GM23338 (cell line): ENCODE results near the gene FGGY. TPM values are rescaled to one million over a fixed set of nuclear protein-coding genes. Genes with fewer than 3 reads are reported as not detected.

Experiments used
- ATAC-seq: fragments of 200-7000 bp; cut with Tn5 transposase; 3 replicates; pipeline ENCODE4 v1.9.1; 2020
- DNase-seq: peaks from one replicate; pipeline ENCODE4 v3.0.0-alpha.2; 2015; ENCODE audit warnings: low spot score
- H2AFZ ChIP-seq: fragments of 200-600 bp; sonication (generic); 2 replicates; pipeline ENCODE4 v1.8.0; 2016; ENCODE audit warnings: antibody characterized with exemption, mild to moderate bottlenecking, moderate library complexity
- H3F3A ChIP-seq: fragments of 200-600 bp; sonication (generic); replicated peaks from 2 replicates; pipeline ENCODE4 v1.8.0; 2017; ENCODE audit warnings: antibody characterized with exemption, mixed run types, low read depth
- H3K27ac ChIP-seq: fragments of 200-600 bp; sonication (generic); 2 replicates; pipeline ENCODE4 v1.6.1; 2016; ENCODE audit warnings: low read depth
- H3K27me3 ChIP-seq: fragments of 200-600 bp; sonication (generic); 2 replicates; pipeline ENCODE4 v1.8.0; 2016; ENCODE audit warnings: mild to moderate bottlenecking, mixed run types, moderate library complexity; ENCODE audit not compliant: insufficient read depth
- H3K36me3 ChIP-seq: fragments of 200-600 bp; sonication (generic); 2 replicates; pipeline ENCODE4 v1.8.0; 2016; ENCODE audit warnings: mild to moderate bottlenecking; ENCODE audit not compliant: insufficient read depth
- H3K4me1 ChIP-seq: fragments of 200-600 bp; sonication (generic); 2 replicates; pipeline ENCODE4 v1.8.0; 2016; ENCODE audit warnings: mild to moderate bottlenecking, moderate library complexity; ENCODE audit not compliant: insufficient read depth
- H3K4me2 ChIP-seq: fragments of 200-600 bp; sonication (generic); 2 replicates; pipeline ENCODE4 v1.7.1; 2017; ENCODE audit warnings: mixed run types
- H3K4me3 ChIP-seq: fragments of 200-600 bp; sonication (generic); 2 replicates; pipeline ENCODE4 v1.6.1; 2016; ENCODE audit warnings: mixed run types
- H3K79me2 ChIP-seq: fragments of 200-600 bp; sonication (generic); replicated peaks from 2 replicates; pipeline ENCODE4 v1.8.0; 2017; ENCODE audit warnings: mild to moderate bottlenecking; ENCODE audit not compliant: insufficient read depth
- H3K9me2 ChIP-seq: fragments of 200-600 bp; sonication (generic); 2 replicates; pipeline ENCODE4 v1.8.0; 2017; ENCODE audit not compliant: insufficient read depth
- H4K20me1 ChIP-seq: fragments of 200-600 bp; sonication (generic); replicated peaks from 2 replicates; pipeline ENCODE4 v1.8.0; 2017; ENCODE audit warnings: mild to moderate bottlenecking; ENCODE audit not compliant: insufficient read depth
- H3K27ac Mint-ChIP-seq: 2 replicates; pipeline ENCODE4 v1.8.0; 2020; ENCODE audit warnings: inconsistent platforms, mild to moderate bottlenecking, moderate library complexity, mixed read lengths
- H3K27me3 Mint-ChIP-seq: 3 replicates; pipeline ENCODE4 v1.8.0; 2022; ENCODE audit warnings: low read depth, mild to moderate bottlenecking, moderate library complexity, mixed read lengths, inconsistent platforms; ENCODE audit not compliant: insufficient read depth, poor library complexity
- H3K36me3 Mint-ChIP-seq: 3 replicates; pipeline ENCODE4 v1.8.0; 2021; ENCODE audit warnings: low read depth, mild to moderate bottlenecking, inconsistent platforms, moderate library complexity, mixed read lengths
- H3K4me1 Mint-ChIP-seq: 3 replicates; pipeline ENCODE4 v1.8.0; 2020; ENCODE audit warnings: mild to moderate bottlenecking, inconsistent platforms, mixed read lengths
- H3K4me3 Mint-ChIP-seq: 3 replicates; pipeline ENCODE4 v1.8.0; 2021; ENCODE audit warnings: moderate library complexity, mild to moderate bottlenecking, inconsistent platforms, mixed read lengths
- H3K9me3 Mint-ChIP-seq: 3 replicates; pipeline ENCODE4 v1.8.0; 2020; ENCODE audit warnings: moderate library complexity, mild to moderate bottlenecking, inconsistent platforms, mixed read lengths
- CREB1 ChIP-seq: fragments of 250-450 bp; sonication (Bioruptor Pico); IDR thresholded peaks from 2 replicates; pipeline ENCODE4 v1.5.0; 2020; ENCODE audit warnings: low read depth, mild to moderate bottlenecking, moderate library complexity
- EZH2 ChIP-seq: fragments of 200-600 bp; sonication (generic); IDR thresholded peaks from one replicate; pipeline ENCODE4 v1.8.0; 2017; ENCODE audit warnings: antibody characterized with exemption, mild to moderate bottlenecking, low read depth; ENCODE audit not compliant: unreplicated experiment
- EZH2phosphoT487 ChIP-seq: fragments of 200-600 bp; sonication (generic); IDR thresholded peaks from one replicate; pipeline ENCODE4 v1.8.1; 2018; ENCODE audit warnings: antibody characterized with exemption; ENCODE audit not compliant: unreplicated experiment
- JUNB ChIP-seq: IDR thresholded peaks from one replicate; pipeline ENCODE4 v1.6.1; 2016; ENCODE audit warnings: antibody characterized with exemption; ENCODE audit not compliant: unreplicated experiment
- NANOG ChIP-seq: IDR thresholded peaks from 2 replicates; pipeline ENCODE4 v1.6.1; 2016; ENCODE audit warnings: antibody characterized with exemption, borderline replicate concordance
- POLR2AphosphoS5 ChIP-seq: IDR thresholded peaks from 2 replicates; pipeline ENCODE4 v1.6.1; 2016; ENCODE audit warnings: antibody characterized with exemption, low read depth
- STAT1 ChIP-seq: IDR thresholded peaks from one replicate; pipeline ENCODE4 v1.6.1; 2016; ENCODE audit warnings: antibody characterized with exemption; ENCODE audit not compliant: unreplicated experiment
- ZNF331 ChIP-seq: fragments of 250-450 bp; sonication (Bioruptor Pico); IDR thresholded peaks from 2 replicates; pipeline ENCODE4 v1.5.0; 2020; ENCODE audit warnings: low read depth, mild to moderate bottlenecking, moderate library complexity
- polyA plus RNA-seq: library from polyadenylated mRNA; unstranded; fragments of >200 nt; fragmentation: Nextera tagmentation; extraction: Ambion mirVana; gene quantifications from 2 replicates; pipeline ENCODE4 v1.2.1, GENCODE V29; 2016
- total RNA-seq: library from RNA; depleted of rRNA; stranded (reverse); fragments of >200 nt; shearing (Covaris generic); gene quantifications from 2 replicates; pipeline ENCODE4 v1.2.3, GENCODE V29; 2014
- TF ChIP-seq, protein P1 (sequence below), 2 experiments: fragments of 200-600 bp in 1 of 2; sonication (generic) in 1 of 2; conservative IDR thresholded peaks; 2 replicates each; pipeline versions ENCODE4 v1.5.1 to v1.6.1; 2016 to 2017; ENCODE audit warnings: antibody characterized with exemption in 2 of 2, low read depth in 2 of 2, mild to moderate bottlenecking in 2 of 2, moderate library complexity in 1 of 2
- TF ChIP-seq, protein P2 (sequence below): fragments of 250-450 bp; sonication (Bioruptor Pico); IDR thresholded peaks from 2 replicates; pipeline ENCODE4 v1.5.0; 2020; ENCODE audit warnings: mild to moderate bottlenecking, moderate library complexity
- TF ChIP-seq, protein P3 (sequence below): IDR thresholded peaks from 2 replicates; pipeline ENCODE4 v1.6.1; 2016; ENCODE audit warnings: antibody characterized with exemption
- TF ChIP-seq, protein P4 (sequence below): IDR thresholded peaks from one replicate; pipeline ENCODE4 v1.6.1; 2018; ENCODE audit warnings: antibody characterized with exemption; ENCODE audit not compliant: unreplicated experiment

Gene FGGY
- total and polyA plus RNA-seq, 2 experiments from 2014 or later: 10.9 to 21.4 TPM

DNA sequence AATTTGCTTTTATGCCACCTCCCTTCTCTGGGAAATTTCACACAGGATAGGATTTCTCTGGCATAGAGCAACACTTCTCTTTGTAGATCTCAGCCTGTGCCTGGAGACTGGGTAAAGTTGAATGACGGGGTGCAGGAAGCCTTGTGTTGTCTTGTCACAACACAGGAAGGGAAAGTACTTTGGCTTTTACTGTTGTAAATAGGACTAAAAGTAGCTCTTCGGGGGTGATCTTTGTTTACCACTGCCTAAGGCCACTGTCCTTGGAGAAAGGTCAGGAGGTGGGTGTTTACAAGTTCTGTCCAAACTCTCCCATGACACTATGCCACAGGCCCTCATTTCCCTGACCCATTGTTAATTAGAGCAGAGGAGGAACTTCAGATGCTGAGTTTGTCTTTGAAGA is 139.7 kb downstream of the FGGY start (continued):
- TF ChIP-seq ZNF331 (CRISPR knock-in tag) (no peak), JUNB (no peak)
- TF ChIP-seq, protein P1, sequence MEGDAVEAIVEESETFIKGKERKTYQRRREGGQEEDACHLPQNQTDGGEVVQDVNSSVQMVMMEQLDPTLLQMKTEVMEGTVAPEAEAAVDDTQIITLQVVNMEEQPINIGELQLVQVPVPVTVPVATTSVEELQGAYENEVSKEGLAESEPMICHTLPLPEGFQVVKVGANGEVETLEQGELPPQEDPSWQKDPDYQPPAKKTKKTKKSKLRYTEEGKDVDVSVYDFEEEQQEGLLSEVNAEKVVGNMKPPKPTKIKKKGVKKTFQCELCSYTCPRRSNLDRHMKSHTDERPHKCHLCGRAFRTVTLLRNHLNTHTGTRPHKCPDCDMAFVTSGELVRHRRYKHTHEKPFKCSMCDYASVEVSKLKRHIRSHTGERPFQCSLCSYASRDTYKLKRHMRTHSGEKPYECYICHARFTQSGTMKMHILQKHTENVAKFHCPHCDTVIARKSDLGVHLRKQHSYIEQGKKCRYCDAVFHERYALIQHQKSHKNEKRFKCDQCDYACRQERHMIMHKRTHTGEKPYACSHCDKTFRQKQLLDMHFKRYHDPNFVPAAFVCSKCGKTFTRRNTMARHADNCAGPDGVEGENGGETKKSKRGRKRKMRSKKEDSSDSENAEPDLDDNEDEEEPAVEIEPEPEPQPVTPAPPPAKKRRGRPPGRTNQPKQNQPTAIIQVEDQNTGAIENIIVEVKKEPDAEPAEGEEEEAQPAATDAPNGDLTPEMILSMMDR (conservative IDR thresholded peaks at IDR 0.05; ENCODE audit: low read depth in 2 of 2): no peak

DNA sequence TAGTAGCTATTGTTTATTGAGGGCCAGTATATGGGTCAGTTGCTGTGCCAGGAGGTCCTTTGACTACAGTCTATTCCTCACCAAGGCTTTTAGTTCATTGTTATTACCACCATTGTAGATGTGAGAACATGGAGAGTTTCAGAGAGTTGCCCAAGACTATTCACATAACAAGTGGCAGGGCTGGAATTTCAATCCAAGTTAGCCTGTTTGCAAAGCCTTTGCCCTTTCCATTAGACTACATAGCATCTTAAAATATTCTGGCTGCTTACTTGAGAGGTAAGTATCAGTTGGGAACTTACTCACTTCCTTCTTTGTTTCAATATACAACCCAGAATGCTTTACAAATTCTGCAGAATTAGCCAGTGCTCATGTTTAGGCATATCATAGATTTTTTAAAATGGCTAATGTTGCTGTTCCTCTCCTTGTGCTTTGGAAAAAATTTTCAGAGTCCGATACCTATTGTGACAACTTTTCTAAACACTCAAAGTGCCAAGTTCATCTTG is 141.2 kb downstream of the FGGY start:
- Histone ChIP-seq H3F3A (no peaks in the 10 kb centered on the region), H3K4me3 (no peak overlapping the region), H2AFZ (no peak overlapping the region), H3K79me2 (no peaks in the 10 kb centered on the region), H3K36me3 (no peaks in the 10 kb centered on the region), H3K27ac (no peak overlapping the region), H3K4me1 (peaks cover 12% of the 10 kb centered on the region), H3K9me2 (peaks cover 5% of the 10 kb centered on the region; the same call in 1 of the 2 replicates), H3K4me2 (no peak overlapping the region), H4K20me1 (no peaks in the 10 kb centered on the region), H3K27me3 (no peaks in the 10 kb centered on the region)
- ATAC-seq (no peak), DNase-seq (no peak)
- no peak overlapping the region for H3K4me3 Mint-ChIP-seq
- peaks cover 7% of the 10 kb centered on the region for H3K27me3 Mint-ChIP-seq
- no peak overlapping the region for H3K27ac Mint-ChIP-seq
- peaks cover 26% of the 10 kb centered on the region for H3K4me1 Mint-ChIP-seq
- no peaks in the 10 kb centered on the region for H3K9me3 Mint-ChIP-seq
- H3K36me3 Mint-ChIP-seq: no peaks in the 10 kb centered on the region
- TF ChIP-seq STAT1 (no peak), JUNB (no peak), EZH2 (no peak), CREB1 (no peak), POLR2AphosphoS5 (no peak), EZH2phosphoT487 (no peak), ZNF331 (CRISPR knock-in tag) (no peak), NANOG (no peak)
- TF ChIP-seq, protein P2, sequence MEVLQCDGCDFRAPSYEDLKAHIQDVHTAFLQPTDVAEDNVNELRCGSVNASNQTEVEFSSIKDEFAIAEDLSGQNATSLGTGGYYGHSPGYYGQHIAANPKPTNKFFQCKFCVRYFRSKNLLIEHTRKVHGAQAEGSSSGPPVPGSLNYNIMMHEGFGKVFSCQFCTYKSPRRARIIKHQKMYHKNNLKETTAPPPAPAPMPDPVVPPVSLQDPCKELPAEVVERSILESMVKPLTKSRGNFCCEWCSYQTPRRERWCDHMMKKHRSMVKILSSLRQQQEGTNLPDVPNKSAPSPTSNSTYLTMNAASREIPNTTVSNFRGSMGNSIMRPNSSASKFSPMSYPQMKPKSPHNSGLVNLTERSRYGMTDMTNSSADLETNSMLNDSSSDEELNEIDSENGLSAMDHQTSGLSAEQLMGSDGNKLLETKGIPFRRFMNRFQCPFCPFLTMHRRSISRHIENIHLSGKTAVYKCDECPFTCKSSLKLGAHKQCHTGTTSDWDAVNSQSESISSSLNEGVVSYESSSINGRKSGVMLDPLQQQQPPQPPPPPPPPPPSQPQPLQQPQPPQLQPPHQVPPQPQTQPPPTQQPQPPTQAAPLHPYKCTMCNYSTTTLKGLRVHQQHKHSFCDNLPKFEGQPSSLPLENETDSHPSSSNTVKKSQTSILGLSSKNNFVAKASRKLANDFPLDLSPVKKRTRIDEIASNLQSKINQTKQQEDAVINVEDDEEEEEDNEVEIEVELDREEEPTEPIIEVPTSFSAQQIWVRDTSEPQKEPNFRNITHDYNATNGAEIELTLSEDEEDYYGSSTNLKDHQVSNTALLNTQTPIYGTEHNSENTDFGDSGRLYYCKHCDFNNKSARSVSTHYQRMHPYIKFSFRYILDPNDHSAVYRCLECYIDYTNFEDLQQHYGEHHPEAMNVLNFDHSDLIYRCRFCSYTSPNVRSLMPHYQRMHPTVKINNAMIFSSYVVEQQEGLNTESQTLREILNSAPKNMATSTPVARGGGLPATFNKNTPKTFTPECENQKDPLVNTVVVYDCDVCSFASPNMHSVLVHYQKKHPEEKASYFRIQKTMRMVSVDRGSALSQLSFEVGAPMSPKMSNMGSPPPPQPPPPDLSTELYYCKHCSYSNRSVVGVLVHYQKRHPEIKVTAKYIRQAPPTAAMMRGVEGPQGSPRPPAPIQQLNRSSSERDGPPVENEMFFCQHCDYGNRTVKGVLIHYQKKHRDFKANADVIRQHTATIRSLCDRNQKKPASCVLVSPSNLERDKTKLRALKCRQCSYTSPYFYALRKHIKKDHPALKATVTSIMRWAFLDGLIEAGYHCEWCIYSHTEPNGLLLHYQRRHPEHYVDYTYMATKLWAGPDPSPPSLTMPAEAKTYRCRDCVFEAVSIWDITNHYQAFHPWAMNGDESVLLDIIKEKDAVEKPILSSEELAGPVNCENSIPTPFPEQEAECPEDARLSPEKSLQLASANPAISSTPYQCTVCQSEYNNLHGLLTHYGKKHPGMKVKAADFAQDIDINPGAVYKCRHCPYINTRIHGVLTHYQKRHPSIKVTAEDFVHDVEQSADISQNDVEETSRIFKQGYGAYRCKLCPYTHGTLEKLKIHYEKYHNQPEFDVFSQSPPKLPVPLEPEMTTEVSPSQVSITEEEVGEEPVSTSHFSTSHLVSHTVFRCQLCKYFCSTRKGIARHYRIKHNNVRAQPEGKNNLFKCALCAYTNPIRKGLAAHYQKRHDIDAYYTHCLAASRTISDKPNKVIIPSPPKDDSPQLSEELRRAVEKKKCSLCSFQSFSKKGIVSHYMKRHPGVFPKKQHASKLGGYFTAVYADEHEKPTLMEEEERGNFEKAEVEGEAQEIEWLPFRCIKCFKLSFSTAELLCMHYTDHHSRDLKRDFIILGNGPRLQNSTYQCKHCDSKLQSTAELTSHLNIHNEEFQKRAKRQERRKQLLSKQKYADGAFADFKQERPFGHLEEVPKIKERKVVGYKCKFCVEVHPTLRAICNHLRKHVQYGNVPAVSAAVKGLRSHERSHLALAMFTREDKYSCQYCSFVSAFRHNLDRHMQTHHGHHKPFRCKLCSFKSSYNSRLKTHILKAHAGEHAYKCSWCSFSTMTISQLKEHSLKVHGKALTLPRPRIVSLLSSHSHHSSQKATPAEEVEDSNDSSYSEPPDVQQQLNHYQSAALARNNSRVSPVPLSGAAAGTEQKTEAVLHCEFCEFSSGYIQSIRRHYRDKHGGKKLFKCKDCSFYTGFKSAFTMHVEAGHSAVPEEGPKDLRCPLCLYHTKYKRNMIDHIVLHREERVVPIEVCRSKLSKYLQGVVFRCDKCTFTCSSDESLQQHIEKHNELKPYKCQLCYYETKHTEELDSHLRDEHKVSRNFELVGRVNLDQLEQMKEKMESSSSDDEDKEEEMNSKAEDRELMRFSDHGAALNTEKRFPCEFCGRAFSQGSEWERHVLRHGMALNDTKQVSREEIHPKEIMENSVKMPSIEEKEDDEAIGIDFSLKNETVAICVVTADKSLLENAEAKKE (CRISPR knock-in tag): no peak
- TF ChIP-seq, protein P3, sequence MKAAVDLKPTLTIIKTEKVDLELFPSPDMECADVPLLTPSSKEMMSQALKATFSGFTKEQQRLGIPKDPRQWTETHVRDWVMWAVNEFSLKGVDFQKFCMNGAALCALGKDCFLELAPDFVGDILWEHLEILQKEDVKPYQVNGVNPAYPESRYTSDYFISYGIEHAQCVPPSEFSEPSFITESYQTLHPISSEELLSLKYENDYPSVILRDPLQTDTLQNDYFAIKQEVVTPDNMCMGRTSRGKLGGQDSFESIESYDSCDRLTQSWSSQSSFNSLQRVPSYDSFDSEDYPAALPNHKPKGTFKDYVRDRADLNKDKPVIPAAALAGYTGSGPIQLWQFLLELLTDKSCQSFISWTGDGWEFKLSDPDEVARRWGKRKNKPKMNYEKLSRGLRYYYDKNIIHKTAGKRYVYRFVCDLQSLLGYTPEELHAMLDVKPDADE: no peak
- TF ChIP-seq, protein P4, sequence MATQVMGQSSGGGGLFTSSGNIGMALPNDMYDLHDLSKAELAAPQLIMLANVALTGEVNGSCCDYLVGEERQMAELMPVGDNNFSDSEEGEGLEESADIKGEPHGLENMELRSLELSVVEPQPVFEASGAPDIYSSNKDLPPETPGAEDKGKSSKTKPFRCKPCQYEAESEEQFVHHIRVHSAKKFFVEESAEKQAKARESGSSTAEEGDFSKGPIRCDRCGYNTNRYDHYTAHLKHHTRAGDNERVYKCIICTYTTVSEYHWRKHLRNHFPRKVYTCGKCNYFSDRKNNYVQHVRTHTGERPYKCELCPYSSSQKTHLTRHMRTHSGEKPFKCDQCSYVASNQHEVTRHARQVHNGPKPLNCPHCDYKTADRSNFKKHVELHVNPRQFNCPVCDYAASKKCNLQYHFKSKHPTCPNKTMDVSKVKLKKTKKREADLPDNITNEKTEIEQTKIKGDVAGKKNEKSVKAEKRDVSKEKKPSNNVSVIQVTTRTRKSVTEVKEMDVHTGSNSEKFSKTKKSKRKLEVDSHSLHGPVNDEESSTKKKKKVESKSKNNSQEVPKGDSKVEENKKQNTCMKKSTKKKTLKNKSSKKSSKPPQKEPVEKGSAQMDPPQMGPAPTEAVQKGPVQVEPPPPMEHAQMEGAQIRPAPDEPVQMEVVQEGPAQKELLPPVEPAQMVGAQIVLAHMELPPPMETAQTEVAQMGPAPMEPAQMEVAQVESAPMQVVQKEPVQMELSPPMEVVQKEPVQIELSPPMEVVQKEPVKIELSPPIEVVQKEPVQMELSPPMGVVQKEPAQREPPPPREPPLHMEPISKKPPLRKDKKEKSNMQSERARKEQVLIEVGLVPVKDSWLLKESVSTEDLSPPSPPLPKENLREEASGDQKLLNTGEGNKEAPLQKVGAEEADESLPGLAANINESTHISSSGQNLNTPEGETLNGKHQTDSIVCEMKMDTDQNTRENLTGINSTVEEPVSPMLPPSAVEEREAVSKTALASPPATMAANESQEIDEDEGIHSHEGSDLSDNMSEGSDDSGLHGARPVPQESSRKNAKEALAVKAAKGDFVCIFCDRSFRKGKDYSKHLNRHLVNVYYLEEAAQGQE: no peak
